Iris pigment epithelial cell (primary cell): ENCODE data around the gene LIMS2.

Experiments used
- DNase-seq: peaks from one replicate; pipeline ENCODE4 v3.0.0-alpha.2; 2011; ENCODE audit warnings: low read depth

LIMS2 gene

DNA sequence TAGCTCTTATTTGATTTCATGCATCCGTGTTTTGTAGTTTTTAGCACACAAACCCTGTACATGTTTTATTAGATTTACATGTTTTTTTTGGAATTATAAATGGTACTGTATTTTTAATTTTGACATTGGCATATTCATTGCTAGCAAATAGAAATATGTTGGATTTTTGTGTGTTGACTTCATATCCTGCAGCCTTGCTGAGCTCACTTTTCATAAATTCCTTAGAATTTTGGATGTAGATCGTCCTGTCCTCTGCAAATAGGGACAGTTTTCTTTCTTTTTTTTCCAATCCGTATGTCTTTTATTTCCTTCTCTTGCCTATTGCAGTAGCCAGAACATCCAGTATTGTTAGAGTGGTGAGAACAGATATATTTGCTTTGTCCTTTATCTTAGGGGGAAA lies 76.1 kb downstream of the LIMS2 start:
- DNase-seq: peak; percentile 32

DNA sequence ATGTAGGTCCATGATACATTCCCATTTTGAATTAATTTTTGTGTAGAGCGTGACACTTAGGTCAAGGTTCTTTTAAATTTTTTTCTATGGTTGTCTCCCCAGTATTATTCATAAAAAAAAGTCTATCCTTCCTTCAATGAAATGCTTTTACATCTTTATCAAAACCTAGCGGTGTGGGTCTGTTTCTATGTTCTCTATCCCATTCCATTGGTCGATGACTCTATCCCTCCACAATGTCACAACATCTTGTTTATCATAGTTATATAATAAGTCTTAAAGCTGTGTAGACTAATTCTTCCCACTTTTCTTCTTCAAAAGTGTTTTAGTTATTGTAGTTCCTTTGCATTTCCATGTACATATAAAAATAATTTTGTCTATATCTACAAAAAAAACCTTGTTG lies 76.6 kb downstream of the LIMS2 start:
- peak; percentile 62 for DNase-seq

DNA sequence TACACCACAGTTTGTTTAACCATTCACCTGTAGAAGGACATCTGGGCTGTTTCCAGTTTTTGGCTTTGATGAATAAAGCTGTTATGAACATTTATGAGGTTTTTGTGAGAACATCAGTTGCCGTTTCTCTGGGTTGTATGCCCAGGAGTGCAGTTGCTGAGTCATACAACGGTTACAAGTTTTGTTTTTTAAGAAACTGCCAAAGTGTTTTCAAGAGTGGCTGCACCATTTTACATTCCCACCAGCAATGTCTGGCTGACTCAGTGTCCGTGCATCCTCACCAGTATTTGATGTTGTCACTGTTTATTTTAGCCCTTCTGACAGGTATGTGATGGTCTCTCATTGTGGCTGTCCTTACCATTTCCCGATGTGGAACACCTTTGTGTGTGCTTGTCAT lies 77.3 kb downstream of the LIMS2 start:
- peak; percentile 80 for DNase-seq

DNA sequence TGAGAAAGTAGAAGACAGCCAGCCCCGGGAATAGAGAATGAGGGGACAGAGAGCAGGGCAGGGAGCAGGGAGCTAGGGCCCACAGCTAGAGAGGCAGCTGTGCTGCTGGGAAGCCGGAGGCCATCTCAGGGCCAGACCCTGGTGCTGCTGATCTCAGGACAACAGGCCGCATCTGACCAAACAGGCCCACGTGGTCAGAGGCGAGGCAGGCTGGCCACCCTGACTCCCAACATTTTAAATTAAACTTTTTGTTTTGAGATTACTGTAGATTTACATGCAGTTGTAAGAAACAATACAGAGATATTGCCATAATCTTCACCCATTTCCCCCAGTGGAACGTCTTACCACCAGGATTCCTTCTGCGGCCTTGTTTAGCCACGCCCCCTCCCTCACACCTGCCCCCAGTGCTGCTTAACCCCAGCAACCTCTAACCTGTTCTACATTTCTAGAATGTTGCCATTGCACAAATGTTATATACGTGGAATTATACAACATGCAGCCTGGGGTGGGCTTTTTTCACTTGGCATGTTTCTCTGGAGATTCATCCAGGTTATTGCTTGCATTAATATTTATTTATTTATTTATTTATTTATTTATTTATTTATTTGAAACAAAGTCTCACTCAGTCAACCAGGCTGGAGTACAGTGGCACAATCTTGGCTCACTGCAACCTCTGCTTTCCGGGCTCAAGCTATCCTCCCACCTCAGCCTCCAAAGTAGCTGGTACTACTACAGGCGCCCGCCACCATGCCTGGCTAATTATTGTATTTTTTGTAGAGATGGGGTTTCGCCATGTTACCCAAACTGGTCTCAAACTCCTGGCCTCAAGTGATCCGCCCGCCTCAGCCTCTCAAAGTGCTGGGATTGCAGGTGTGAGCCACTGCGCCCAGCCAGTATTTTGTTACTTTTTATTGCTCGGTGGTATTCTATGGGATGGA lies 78.0 kb downstream of the LIMS2 start:
- no peak for DNase-seq

DNA sequence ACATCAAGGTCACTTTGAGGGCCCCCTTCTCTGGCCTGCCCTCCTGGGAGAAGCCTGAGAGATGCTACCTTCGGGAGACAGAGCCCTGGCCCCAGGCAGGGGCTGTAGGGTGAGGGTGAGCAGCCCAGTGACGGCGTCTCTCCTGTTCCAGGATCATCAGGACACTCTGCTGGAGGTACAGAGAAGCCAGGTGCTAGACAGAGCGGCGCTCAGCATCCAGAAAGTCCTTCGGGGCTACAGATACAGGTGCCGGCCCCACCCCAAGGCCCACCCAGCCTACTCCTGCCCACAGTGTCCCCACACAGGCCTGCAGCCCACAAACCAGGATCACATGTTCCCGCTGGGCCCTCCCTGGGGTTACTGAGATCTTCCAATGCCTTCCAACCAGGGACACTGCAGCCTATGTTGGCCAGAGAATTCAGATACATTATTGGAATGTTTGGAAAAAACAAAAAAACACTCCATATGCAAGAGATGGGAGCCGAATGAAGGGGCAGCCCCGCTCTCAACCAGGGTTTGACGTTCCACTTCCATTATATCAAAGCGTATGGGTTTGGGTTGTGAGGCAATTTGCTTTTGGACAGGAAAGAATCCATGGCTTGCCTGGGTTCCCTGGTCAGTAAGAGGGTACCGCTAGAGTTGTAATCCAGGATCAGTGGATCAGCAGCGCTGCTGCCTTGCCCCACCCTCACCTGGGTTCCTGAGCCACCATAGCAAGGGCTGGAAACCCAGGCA lies 78.9 kb downstream of the LIMS2 start:
- no peak for DNase-seq

DNA sequence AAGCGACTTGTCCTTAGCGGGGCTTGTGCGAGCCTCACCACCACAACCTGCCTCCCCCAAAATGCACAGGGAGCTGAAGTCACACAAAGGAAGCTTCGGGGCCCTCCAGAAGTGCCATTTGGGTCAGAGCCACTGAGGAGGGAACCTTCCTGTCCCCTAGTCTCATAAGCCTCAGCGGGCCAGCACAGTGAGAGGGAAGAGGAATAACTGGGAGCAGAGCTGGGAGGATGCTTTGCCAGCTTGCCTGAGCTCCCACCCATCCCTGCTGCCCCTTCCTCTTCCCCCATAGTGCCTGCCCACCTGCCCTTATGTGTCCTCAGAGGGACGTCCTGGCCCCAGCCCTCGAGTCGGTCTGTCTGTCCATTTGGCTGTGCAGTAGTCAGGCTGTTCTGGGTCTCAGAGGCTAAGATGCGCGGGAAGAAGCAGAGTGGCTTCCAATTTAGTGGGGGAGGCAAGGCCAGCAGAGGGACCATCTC lies 81.2 kb downstream of the LIMS2 start:
- no peak for DNase-seq

DNA sequence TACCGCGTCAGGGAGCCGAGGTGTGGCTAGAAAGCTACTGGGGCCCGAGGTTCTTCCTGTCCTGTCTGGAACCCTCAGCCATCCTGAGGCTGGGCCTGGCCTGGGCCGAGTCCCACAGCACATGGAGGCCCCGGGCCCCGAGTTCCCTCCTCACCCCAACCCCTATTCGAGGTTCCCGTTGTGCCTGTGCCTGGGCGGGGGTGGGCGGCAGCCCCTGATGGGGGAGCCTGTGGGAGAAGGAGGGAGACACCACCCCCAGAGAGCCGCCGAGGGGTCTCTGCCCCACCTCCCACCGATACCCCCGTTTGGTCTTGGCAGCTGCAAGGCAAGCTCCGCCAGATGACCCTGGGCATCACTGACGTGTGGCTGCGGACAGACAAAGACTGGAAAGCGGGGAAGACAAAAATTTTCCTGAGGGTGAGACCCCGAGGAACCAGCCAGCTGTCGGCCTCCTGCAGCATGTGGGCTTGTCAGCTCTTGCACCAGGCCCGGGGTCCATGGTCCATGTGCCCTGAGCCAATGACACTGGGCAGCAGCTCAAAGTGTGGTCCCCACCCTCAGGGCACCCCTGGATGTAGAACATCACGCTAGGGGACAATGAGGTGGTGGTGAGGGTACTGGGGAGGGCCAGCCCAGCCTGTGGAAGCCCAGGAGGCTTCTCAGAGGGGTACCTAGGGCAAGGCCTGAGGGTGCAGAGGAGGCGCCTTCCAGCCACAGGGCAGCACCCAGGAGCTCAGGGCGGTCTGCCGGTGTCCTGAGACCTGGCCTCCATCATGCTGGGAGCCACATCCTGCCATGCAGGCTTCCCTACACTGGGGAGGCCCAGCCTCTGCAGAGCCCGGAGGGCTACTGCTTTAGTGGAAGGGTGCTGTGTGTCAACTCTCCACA lies 81.9 kb downstream of the LIMS2 start:
- no peak for DNase-seq

DNA sequence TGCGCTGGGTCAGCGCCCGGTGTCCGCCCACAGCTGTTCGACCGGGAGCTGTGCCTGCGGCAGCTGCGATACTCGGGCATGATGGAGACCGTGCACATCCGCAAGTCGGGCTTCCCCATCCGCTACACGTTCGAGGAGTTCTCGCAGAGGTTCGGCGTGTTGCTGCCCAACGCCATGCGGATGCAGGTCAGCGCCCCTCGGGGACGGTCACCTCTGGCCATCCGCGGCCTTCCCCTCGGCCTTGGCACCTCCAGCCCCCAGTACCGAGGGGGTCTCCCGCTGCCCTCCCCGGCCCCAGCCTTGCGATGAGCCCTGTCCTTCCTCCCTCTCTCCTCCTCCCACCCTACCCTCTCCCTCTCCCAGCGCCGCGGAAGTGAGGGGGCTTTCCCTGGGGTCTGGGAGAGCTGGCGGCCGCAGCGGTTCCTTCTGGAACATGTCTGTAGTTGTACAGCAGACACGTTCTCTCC lies 82.5 kb downstream of the LIMS2 start:
- no peak for DNase-seq

DNA sequence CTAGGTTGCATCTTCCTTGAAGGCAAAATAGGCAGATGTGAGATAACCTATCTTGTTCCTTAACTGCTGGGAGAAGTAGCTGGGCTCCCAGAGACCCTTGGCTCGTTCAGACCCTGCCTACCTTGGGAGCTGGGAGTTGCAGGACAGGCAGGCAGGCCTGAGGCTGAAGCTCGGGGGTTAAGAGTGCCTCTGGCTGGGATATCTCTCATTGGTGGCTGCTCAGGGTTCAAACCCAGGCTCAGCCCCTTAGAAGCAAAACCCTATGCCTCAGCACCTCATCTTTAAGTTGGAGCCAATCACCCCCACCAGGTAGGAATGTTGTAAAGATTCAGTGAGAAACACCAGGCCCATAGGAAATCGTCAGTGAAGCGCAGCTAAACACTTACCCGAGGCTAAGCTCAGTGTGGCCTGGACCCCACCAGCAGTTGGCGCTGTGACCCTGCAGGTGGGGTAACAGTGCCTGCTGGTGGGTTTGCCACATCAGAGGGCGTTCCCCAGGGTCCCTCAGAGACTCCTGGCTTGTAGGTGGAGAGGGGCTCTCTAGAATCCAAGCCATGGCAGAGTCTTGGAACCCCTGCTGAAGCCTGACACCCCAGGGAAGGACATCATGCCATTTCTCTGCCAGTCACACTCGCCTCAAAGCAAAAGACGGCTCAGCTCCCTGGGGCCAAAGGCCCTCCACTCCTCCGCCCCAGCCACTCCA lies 84.0 kb downstream of the LIMS2 start:
- peak; percentile 63 for DNase-seq

DNA sequence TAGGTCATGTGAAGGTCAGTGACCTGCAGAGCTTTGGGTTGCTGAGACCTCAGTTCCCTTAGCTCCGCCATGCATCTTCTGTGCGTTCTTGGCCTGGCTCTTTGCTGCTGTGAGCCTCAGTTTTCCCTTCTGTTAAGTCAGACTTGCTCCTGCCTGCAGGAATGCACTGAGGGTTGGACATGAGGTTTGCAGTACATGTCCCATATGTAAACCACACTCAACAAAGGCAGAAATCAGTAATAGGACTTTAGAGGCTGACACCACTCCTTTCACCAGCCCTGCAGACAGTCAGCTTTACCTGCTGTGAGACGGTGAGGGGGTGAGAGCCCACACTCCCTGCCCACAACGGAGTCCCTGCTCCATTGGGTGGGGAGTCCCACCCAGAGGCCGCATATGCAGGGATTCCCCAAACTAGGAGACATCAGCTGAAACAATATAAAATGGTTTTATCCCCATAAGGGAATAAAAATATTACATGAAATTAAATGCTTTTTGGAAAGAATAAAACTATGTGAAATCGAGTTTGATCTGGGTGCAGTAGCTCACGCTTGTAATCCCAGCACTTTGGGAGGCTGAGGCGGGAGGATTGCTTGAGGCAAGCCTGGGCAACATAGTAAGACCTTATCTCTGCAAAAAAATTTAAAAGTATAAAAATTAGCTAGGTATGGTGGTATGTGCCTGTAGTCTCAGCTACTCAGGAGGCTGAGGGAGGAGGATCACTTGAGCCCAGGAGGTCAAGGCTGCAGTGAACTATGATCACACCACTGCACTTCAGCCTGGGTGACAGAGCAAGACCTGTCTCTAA lies 84.7 kb downstream of the LIMS2 start:
- no peak for DNase-seq

DNA sequence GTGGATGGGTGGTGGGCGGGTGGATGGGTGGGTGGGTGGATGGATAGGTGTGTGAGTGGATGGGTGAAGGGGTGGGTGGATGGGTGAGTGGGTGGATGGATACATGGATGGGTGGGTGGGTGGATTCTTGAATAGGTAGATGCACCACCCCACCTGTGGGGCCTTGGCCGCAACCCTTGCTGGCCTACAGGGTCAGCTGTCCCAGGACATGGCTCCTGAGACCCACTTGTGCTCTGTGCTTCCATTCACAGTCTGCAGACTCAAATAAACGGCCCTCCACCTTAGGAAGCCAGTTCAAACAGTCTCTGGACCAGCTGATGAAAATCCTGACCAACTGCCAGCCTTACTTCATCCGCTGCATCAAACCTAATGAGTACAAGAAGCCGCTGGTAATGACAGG lies 85.5 kb downstream of the LIMS2 start:
- no peak for DNase-seq

DNA sequence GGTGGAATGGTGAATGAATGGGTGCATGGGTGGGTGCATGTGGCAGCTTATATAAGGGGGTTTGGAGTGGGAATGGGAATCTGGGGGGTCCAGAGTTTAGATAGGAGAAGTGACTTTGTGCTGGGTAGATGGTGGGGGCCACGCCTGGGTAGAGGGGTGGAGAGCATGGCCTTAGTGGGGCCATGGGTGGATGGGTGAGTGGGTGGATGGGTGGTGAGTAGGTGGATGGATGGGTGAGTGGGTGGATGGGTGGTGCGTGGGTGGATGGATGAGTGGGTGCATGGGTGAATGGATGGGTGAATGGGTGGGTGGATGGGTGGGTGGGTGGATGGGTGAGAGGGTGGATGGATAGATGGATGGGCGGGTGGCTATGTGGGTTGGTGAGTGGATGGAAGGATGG lies 86.0 kb downstream of the LIMS2 start:
- no peak for DNase-seq
